NCI-H2107 treated with DMSO at 0.1 percent for 48 hours (cell line): ENCODE results near the gene DAB2IP.
A peak's percentile ranks its signal among the peaks of the same experiment; 100 is the strongest.
"Not testable (repeated sequence)": the region's sequence is repeated elsewhere in the genome, so short reads cannot be mapped to it uniquely, and the experiment has no call there.

Source experiments
- DNase-seq: peaks from one replicate; lab custom pipeline; 2025; ENCODE audit not compliant: unreplicated experiment; lab: John Stamatoyannopoulos, UW

Gene DAB2IP

GRCh38 chr9:121785673-121786542 is 134.5 kb downstream of the DAB2IP start:
- DNase-seq, result no peak

DNA sequence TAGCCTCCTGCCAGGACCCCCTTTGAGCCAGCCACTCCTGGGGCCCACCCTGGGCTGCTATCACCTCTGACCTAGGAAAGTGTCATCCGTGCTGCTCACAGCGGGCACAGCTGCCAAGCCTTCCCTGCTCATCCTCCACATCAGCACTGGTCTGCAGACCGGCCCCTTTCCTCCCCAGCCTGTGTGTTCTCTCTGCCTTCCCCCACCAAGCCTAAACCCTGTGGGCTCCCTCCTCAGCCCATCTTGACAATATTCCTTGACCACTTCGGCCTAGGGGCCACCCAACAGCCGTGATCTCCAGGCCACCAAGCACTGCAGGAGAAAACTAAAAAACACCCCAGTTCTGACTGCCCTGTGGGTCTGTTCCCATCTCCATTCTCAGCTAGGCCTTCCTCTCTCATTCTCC is 135.1 kb downstream of the DAB2IP start:
- DNase-seq, result no peak

DNA sequence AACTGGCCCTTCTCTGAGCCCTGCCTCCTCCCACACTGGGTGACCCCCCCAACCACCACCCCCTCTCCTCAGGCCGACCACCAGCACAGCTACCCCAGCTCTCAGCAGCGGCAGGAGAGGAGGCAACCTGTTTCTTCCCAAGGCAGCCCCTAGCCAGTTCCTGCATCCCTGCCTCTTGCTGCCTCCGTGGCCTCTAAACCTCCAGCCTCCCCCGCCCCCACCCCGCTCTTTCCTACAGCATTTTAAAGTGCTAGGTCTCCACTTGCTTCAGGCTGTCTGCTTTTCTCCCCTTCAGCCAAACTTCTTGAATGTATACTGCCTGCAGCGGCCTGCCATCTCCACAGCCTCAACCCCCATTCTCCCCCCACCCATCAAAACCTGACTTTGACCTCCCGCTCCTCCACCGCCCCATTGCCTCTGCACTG is 135.6 kb downstream of the DAB2IP start:
- no peak for DNase-seq

DNA sequence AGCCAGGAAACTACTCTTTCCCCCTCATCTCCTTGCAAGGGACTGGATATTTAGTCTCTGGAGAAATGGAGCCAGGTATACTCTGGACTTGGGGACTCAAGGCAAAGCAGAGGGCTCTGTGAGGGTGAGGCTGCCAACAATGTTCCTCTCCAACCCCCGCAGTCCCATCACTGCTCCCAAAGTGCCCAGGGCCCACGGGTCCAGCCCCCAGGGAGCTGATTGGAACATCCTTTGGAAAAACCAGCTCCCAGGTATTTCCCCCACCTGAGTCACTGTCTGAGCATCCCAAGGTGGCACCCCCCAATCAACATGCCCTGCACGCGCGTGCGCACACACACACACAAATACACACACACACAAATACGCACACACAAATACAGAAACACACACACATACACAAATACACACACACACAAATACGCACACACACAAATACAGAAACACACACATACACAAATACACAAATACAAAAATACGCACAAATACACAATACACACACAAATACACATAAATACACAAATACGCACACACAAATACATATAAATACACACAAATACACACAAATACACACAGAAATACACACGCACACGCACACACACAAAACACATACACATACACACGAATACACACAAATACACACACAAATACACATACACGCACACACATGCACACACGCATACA is 137.4 kb downstream of the DAB2IP start:
- no peak for DNase-seq

GRCh38 chr9:121790841-121791240 is 139.4 kb downstream of the DAB2IP start:
- DNase-seq, result no peak

GRCh38 chr9:121792476-121792875 is 141.0 kb downstream of the DAB2IP start:
- DNase-seq, result not testable (repeated sequence)

- not testable (repeated sequence) for DNase-seq
Observed at GRCh38 chr9:121794334-121794733, 142.9 kb downstream of the DAB2IP start.

DNA sequence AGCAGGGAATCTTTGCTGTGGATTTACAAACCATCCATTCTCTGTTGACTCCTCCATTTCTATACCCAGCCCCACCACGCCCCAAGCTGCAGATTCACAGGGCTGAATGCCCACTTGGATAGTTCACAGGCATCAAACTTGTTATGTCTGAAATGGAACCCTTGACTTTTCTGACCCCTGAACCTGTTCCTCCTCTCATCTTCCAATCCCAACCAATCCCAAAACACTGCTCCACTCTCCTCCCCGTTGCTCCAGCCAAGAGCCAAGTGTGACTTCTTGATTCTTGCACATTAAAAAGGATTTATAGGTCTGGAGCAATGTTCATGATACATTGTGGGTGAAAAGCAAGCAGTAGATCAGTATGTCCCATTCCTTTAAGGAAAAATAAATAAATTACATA is 145.6 kb downstream of the DAB2IP start:
- DNase-seq, result no peak

DNA sequence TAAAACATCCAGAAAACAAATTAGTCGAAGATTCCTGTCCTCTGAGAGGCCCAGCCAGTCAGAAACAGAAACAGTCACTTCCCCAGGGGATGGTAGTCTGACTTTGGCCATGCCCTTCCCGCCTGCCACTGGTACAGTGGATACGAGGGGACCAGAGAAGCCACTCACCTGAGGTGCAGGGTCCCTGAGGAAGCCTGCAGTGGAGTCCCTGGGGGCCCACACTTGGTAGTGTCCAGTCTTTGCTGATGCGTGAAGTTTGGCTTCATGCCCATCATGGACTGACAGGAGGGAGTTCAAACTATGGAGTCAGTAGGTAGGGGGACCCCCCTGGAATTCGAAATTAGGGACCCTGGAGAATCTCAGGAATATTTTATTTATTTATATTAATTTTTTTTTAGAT is 147.5 kb downstream of the DAB2IP start:
- no peak for DNase-seq

GRCh38 chr9:121800376-121800775 is 148.9 kb downstream of the DAB2IP start:
- no peak for DNase-seq

GRCh38 chr9:121801579-121801978 is 150.1 kb downstream of the DAB2IP start:
- no peak for DNase-seq

- no peak for DNase-seq
Observed at GRCh38 chr9:121802753-121803152, 151.3 kb downstream of the DAB2IP start.

GRCh38 chr9:121807069-121807822 is 155.8 kb downstream of the DAB2IP start:
- no peak for DNase-seq

- DNase-seq, result peak; percentile 7
Observed at GRCh38 chr9:121807823-121808278, 156.4 kb downstream of the DAB2IP start.

GRCh38 chr9:121808781-121809180 is 157.3 kb downstream of the DAB2IP start:
- DNase-seq, result no peak

- DNase-seq, result no peak
Observed at GRCh38 chr9:121809356-121810050, 158.1 kb downstream of the DAB2IP start.

DNA sequence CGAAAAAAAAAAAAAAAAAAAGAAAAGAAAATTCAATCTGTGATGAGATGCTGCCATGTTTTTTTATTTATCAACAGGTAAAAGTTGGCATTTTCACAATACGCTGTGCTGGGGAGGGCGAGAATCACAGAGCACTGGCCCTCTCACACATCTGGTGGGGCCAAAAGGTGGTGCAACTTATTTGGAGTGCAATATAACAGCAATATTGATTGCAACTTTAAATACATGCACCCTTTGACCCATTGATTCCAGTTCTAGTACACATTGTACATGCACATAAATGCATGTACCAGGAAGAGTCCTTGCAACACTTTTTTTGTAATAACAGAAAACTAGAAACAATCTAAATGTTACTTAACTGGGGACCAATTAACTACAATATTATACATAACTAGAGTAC is 159.1 kb downstream of the DAB2IP start:
- no peak for DNase-seq

DNA sequence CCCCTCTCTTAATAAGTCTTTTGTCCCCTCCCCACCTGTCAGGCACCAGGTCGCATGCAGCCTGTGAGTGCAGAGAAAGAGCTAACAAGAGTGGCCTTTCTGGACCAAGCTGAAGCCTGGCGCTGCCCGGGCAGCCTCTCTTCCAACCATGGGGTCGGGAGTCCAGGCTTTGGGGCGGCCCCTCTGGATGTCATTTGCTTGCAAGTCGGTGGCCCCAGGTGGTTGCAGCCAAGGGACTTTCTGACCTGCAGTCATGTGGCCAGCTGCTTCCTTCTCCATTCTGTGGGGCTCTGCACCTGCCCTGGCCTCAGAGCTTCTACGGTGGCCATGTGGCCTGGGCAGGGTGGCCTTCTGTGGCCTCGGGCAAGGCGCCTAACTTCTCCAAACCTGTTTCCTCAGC is 159.7 kb downstream of the DAB2IP start:
- no peak for DNase-seq

DNA sequence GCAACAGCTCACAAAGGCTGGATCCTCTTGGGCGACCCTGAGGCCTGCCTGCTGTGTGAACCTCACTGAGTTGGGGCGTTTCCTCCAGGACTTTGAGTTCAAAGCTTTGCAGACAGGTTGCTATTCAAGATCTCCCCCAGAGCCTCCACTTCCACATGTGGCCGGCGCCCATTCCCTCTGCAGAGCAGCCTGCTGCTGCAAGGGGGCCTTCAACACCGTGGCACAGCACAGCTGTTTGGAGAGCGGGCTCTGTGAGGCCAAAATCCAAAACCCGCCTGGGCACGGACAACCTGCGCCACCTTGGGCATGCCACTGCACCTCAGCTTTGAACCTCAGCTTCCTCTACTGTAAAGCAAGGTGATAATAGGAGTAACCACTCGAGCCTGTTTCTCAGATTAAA is 160.3 kb downstream of the DAB2IP start:
- no peak for DNase-seq

GRCh38 chr9:121812159-121812735 is 160.8 kb downstream of the DAB2IP start:
- no peak for DNase-seq
